COLO668 (cell line): ENCODE results near the gene USF2.

Experiments
- DNase-seq: peaks from one replicate; lab custom pipeline; 2025; ENCODE audit not compliant: unreplicated experiment; lab: John Stamatoyannopoulos, UW

USF2 gene

GRCh38 chr19:35265126-35265899 is 3.4 kb upstream of the USF2 start:
- no peak for DNase-seq

GRCh38 chr19:35265900-35266519 is 2.8 kb upstream of the USF2 start:
- no peak for DNase-seq

- DNase-seq, result peak; percentile 27
Observed at GRCh38 chr19:35266520-35267352, 2.0 kb upstream of the USF2 start.

GRCh38 chr19:35267353-35267817 is 1.4 kb upstream of the USF2 start:
- DNase-seq, result peak; percentile 33

- DNase-seq, result peak; percentile 88
Observed at GRCh38 chr19:35267818-35268535, 785 bp upstream of the USF2 start.

- DNase-seq, result peak; percentile 90
Observed at GRCh38 chr19:35269438-35270117, 816 bp downstream of the USF2 start.

- no peak for DNase-seq
Observed at GRCh38 chr19:35270381-35270811, 1.6 kb downstream of the USF2 start.

- DNase-seq, result no peak
Observed at GRCh38 chr19:35271546-35271945, 2.8 kb downstream of the USF2 start.

GRCh38 chr19:35272122-35272719 is 3.5 kb downstream of the USF2 start:
- DNase-seq, result no peak

GRCh38 chr19:35272954-35273649 is 4.3 kb downstream of the USF2 start:
- DNase-seq, result no peak

- no peak for DNase-seq
Observed at GRCh38 chr19:35273686-35274259, 5.0 kb downstream of the USF2 start.

GRCh38 chr19:35274323-35274722 is 5.6 kb downstream of the USF2 start:
- DNase-seq, result no peak

GRCh38 chr19:35276706-35277281 is 8.0 kb downstream of the USF2 start:
- no peak for DNase-seq

- no peak for DNase-seq
Observed at GRCh38 chr19:35278578-35279284, 10.0 kb downstream of the USF2 start.

- no peak for DNase-seq
Observed at GRCh38 chr19:35279374-35279773, 10.6 kb downstream of the USF2 start.

- DNase-seq, result no peak
Observed at GRCh38 chr19:35279985-35280821, 11.4 kb downstream of the USF2 start.

GRCh38 chr19:35281303-35281702 is 12.5 kb downstream of the USF2 start:
- DNase-seq, result no peak
